HG03521 (cell line): Measurements from ENCODE around the gene BHLHE40.

Source experiments
- ATAC-seq: cut with Tn5 transposase; IDR thresholded peaks from one replicate; pipeline ENCODE4 v1.9.1; 2021; ENCODE audit warnings: mild to moderate bottlenecking, moderate library complexity; ENCODE audit not compliant: unreplicated experiment

The BHLHE40 gene

DNA sequence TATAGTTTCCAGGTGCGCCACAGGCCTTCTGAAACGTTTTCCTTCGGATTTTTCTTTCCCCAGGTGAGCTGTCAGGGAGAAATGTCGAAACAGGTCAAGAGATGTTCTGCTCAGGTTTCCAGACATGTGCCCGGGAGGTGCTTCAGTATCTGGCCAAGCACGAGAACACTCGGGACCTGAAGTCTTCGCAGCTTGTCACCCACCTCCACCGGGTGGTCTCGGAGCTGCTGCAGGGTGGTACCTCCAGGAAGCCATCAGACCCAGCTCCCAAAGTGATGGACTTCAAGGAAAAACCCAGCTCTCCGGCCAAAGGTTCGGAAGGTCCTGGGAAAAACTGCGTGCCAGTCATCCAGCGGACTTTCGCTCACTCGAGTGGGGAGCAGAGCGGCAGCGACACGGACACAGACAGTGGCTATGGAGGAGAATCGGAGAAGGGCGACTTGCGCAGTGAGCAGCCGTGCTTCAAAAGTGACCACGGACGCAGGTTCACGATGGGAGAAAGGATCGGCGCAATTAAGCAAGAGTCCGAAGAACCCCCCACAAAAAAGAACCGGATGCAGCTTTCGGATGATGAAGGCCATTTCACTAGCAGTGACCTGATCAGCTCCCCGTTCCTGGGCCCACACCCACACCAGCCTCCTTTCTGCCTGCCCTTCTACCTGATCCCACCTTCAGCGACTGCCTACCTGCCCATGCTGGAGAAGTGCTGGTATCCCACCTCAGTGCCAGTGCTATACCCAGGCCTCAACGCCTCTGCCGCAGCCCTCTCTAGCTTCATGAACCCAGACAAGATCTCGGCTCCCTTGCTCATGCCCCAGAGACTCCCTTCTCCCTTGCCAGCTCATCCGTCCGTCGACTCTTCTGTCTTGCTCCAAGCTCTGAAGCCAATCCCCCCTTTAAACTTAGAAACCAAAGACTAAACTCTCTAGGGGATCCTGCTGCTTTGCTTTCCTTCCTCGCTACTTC is 3.8 kb downstream of the BHLHE40 start:
- ATAC-seq, result no peak

DNA sequence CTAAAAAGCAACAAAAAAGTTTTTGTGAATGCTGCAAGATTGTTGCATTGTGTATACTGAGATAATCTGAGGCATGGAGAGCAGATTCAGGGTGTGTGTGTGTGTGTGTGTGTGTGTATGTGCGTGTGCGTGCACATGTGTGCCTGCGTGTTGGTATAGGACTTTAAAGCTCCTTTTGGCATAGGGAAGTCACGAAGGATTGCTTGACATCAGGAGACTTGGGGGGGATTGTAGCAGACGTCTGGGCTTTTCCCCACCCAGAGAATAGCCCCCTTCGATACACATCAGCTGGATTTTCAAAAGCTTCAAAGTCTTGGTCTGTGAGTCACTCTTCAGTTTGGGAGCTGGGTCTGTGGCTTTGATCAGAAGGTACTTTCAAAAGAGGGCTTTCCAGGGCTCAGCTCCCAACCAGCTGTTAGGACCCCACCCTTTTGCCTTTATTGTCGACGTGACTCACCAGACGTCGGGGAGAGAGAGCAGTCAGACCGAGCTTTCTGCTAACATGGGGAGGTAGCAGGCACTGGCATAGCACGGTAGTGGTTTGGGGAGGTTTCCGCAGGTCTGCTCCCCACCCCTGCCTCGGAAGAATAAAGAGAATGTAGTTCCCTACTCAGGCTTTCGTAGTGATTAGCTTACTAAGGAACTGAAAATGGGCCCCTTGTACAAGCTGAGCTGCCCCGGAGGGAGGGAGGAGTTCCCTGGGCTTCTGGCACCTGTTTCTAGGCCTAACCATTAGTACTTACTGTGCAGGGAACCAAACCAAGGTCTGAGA is 4.7 kb downstream of the BHLHE40 start:
- peak; percentile 50 for ATAC-seq

DNA sequence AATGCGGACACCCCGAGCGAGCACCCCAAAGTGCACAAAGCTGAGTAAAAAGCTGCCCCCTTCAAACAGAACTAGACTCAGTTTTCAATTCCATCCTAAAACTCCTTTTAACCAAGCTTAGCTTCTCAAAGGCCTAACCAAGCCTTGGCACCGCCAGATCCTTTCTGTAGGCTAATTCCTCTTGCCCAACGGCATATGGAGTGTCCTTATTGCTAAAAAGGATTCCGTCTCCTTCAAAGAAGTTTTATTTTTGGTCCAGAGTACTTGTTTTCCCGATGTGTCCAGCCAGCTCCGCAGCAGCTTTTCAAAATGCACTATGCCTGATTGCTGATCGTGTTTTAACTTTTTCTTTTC is 5.3 kb downstream of the BHLHE40 start:
- ATAC-seq, result no peak

DNA sequence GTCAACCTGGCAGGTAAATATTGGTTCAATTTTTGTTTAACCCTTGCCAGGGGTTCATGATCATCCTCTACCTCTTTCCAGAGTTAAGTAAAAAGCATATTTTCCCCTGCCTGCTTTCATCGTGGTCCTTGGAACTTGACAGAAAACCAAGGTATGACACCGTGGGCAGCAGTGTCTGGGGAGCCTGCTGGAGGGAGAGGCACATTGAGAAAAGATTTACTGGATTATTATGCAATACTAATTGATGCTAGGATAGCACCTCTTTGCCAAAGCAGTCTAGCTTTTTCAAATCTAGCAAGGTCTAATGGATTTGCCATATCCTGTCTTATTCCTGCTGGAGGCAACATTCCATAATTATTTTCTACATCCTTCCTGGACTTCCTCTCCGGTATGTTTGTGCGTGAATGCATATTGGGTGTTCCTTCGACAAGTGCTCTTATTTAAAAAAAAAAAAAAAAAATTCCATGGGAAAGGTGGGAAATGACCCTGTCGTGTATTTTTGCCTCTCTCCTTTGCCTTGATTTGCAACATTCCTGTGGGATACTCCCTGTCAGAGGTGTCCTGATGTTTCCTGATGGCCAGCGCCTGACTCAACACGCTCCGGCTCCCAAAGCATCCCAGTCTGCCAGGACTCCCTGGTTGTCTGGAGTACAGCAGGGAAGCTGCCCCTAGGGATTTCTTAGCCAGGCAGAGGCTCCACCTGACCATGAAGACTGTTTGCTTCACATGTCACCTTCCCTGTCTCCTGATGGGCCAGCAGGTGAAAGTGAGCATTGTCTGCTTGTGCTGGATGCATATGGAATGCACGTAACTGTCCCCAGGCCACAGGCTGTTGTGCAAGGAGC is 6.3 kb downstream of the BHLHE40 start:
- ATAC-seq, result no peak

DNA sequence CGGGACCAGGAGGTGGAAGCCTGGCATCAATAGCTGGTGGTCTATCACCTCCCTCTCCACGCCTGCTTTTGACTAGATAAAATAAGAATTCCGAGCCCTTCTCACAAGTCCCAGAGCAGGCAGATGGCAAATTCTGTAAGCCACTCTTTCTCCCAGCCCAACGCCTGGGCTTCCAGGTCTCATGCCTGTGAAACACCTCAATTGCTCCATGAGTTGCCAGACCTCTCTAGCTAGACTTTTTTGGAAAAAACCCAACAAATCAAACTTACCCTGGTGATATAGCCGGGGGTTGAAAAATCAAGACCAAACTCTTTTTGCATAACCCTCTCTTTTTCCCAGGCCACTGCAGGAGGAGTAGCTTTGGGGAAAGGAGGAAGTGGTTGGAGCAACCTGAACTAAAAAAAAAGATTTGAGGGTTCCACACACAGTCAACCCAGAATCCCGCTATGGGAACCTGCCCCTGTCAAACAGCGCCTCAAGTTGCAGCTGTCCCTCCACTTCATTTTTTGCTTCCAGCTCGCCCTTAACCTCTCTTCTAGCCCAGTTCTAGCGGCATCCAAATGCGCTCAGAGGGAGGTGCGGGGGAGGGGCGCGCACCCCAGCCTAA is 7.0 kb downstream of the BHLHE40 start:
- peak; percentile 14 for ATAC-seq

DNA sequence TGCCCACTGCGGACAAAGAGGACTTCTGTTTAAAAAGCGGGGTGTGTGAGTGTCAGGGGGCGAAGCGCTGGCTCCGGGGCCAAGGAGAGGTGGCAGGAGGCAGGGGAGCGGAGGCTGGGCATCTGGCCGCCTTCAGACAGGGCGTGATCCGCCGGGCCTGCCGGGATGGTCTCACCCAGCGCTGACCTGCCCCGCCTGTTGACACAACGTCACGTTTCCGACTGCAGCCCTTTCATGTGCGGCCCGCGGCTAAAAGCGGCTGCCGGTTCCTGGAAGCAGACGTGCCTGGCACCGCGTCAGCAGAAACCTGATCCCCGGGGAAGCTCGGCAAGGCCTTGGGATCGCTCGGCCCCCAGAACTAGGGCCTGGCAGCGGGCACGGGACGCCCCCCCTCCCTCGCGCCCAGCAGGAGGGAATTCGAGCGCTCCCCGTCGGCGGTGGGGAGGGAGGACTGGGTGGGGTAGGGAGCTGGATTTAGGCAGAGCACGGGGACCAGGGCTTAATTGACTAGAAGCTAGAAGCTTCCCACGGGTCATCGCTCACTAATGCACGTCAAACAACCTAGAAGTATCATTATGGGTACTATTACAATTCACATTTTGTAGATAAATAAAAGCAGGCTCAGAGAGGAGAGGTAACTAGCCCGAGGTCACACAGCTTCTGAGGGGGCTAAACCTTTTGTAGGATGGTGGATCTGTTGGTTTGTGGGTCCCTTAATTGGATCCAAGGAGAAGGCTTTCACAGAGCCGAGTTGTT is 7.7 kb downstream of the BHLHE40 start:
- peak; percentile 49 for ATAC-seq

DNA sequence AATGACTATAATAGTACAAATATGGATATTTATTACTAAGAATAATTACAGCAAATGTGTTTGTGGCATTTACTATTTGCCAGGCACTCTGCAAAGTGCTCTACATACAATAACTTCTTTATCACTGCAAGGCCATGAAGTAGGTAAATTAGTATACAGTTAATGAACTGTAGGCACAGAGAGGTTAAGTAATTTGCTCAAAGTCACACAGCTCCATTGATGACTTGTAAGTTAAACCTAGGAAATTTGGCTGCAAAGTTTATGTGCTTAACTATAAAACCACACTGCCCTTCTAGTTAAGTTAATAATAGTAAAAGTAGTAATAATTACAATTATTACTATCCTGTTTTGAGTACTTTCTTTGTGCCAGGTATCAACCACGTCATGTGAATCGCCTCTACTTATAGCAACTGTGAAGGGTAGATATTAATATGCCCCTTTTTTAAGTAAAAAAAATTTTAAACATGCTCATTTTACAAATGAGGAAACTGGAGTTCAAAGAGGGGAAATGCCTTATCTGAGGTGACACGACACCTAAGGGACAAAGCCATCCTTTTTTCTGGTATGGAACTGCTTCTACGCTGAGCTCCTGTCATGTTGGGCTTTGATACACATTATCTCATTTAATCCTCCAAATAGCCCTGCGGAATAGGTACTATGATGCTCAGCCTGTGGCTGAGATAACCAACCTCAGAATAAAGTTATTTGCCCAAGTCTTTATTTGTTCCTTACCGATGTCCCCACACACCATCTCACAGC is 8.5 kb downstream of the BHLHE40 start:
- no peak for ATAC-seq

DNA sequence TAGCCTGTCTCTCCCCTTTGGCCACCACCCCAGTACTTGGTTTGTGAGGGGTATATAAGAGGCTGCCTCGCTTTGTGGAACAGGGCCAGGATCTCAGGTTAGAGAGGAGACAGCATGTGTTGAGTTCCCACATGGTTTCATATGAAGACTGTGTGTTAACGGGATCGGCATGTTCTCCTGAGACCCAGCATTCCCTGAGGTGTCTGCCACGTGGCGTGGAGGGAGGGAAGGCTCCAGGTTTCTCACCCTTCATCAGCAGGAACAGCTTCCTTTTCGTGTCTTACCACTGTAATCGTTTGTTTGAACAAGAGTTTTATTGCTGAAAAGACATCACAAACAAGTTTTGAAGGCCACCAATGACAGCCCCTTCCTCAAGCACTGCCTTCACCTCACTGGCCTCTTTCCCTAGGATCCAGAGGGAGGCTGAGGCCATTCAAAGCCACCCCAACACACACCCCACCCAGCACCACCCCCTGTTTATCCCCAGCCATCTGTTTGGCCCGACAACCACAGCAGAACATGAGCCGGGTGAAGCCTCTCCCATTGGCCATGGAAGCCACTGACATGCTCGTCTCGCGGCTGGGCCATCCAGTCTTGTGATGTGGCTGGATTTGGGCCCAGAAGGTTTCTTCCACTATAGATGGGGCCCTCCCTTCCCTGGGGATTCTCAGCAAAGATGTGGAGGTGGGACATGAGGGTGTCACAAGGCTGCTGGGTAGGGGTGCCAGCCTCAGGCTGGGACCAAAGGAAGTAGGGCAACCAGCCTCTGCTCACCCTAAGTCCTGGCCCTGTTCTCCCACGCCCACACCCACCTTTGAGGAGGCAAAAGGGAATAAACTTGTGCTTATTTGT is 10.0 kb downstream of the BHLHE40 start:
- ATAC-seq, result no peak

DNA sequence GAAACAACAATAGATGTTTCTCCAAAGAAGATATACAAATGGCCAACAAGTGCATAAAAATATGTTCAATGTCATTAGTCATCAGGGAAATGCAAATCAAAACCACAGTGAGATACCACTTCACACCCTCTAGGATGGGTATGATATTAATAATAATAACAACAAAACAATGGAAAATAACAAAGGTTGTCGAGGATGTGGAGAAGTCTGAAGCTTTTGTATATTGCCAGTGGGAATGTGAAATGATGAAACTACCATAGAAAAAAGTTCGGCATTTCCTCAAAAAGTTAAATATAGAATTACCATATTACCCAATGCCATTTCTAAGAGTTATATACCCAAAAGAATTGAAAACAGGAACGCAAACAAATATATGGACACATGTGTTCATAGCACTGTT is 10.8 kb downstream of the BHLHE40 start:
- no peak for ATAC-seq

DNA sequence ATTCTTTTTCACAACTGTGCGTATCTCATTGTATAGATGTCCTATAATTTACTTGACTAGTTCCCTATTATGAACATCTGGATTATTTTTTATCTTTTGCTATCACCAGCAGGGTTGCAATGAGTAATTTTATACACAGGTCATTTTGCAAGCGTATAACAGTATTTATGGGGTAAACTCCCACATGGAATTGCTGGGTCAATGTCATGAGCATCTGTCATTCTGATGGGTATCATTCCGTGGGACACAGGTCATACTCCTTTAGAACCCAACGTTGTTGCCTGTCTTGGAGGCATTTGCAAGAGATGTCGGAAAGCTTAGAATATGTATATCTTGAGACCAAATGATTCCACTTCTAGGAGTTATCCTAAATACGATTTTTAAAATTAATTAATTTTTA is 12.9 kb downstream of the BHLHE40 start:
- no peak for ATAC-seq

DNA sequence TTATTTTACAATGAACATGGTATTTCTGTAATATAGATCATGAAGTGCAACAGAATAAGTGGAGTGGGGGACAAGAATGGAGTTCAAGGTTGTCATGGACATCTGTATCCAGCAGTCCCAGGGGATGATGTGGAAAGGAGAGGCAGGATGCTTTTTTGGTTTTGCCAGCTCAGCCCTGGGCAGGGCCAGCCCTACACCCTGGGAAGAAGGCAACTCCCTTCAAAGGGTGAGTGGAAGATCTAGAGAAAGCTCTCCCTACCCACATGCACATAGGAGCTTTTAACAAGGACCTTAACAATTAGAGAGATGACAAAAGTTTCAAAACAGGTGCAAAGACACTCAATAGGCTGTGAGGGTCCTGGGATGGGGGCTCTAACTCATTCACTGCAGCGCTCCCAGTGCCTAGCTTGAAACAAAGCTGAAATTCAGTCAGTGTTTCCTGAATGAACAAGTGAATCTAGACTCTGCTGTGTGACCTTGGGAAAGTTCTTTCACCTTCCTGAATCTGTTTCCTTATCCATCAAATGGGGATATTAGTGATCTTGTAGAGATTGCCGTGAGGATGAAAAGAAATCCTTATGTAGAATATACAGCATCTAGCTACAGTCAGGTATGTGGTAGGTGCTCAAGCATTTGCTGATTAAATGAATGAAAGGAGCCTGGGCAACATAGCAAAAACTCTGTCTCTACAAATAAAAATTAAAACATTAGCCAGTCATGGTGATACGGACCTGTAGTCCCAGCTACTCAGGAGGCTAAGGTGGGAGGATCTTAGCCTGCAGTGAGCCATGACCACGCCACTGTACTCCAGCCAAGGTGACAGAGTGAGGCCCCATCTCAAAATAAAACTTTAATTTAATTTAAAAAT is 14.3 kb downstream of the BHLHE40 start:
- ATAC-seq, result no peak

DNA sequence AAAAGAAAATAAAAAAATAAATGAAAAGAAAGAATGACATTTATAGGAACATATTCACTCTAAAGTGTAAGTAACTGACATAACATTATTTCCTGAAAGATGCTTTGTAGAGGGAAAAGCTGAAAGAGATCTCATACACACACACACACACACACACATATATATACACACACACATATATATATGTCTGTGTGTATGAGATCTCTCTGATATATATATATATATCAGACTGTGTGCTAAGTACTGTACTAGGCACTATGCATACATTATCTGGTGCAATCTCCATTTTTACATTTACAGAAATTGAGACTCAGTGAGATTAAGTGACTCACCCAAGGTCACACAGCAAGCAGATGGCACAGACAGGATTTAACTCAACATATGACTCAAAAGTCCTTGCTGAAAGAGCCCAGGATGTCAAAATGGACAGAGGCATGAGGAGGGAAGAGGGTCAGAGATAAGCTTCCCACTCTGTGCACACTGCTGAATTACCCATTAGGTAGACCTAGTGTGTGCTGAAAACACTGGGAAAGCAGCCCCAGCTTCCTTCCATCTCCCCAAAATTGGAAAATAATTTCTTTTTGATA is 15.0 kb downstream of the BHLHE40 start:
- ATAC-seq, result no peak

DNA sequence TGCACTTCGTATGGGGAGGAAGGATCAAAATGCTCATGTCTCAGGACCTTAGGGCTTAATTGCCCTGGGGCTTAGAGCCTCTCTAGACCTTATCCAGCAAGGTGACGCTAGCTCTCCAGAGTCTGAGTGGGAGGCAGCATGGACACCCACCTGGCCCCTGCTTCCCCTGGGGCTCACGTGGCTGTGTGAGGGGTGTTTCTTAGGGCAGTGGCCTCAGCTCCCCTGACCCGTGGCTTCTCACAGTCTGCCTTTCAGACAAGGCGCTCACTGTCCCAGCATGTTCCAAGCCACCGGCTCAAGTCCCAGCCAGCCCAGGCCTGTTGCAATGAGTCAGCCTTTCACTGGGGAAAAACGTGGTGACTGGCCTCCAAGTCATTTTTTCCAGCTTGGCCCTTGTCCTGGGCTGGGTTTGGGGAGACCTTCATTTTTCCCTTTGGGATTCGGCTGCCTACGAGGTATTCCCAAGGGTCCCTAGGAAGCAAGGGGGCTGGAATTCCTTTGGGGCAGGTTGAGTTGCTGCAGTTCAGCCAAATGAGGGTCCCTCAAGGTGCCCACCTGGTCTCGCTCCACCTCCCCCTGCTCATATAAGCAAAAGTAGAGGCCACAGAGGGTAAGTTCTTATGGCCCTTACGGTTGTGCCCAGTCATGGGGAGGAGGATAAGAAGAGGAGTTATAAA is 15.7 kb downstream of the BHLHE40 start:
- no peak for ATAC-seq

DNA sequence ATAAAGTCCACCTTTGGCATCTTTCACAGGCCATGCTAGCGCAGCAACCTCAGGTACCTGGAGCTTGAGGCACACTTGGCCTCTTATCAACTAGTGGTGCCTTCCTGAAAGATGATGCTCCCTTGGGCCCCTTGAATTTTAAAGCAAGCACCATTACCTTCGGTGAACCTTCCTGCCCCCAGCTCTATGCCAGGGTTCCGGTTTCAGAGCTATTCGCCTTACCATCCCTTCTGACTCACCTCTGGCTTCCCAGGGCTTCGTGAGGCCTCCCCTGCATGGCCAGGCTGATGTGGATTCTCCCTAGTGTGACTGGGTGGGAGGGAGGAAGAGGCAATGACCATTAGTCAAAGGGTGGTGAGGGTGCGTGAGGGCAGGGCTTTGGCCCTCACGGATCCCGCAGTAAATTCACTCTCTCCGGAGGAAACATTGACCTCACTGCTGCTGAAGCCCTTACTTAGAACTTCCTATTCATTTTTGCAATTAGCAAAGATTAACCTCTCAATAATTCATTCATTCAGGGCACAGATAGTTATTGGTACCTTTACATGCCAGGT is 16.3 kb downstream of the BHLHE40 start:
- ATAC-seq, result no peak

DNA sequence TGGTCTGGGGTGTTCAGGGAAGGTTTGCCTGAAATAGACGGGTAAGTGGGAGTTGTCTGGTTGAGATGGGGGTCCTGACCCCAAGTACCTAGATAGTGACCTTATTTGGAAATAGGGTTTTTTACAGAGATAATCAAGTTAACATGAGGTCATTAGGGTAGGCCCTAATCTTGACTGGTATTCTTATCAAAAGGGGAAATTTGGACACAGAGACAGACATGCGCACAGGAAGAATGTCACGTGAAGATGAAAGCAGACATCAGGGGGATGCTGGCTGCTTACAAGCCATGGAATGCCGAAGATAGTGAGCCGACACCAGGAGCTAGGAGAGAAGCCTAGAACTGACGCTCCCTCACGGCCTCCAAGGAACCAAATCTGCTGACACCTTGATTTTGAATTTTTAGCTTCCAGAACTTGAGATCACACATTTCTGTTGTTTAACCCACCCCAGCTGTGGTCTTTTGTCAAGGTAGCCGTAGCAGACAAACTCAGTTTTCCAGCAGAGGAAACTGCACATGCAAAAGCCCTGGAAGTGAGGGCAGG is 17.1 kb downstream of the BHLHE40 start:
- ATAC-seq, result no peak

DNA sequence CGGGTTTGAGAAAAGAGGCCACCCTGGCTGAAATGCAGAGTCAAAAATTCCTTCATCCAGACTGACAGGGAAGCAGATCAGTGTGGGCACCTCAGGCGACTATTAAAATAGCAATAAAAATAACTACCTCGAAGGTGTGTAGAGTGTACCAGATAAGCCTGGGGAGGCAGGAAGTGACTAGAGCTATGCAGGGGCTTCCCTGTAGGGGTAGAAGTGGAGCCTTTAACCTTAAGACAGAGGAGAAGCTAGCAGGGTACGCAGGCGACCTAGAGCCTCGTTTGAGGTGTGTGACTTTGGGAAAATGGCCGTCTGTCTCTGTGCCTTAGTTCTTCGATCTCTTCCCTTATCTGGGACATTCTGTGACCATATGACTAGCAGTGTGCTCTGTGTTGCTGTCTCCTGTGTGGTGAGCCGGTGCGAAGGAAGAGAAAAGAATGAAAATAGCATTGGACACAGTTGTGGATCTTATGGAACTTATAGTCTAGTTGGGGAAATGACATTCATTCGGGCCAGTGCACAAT is 17.6 kb downstream of the BHLHE40 start:
- ATAC-seq, result no peak
